22Rv1 (cell line): ENCODE results near the gene U2AF2.

Experiments used
- H3K27ac ChIP-seq: fragments of 450-650 bp; 2 replicates; pipeline ENCODE4 v1.5.1; 2017
- CTCF ChIP-seq: fragments of 450-650 bp; IDR thresholded peaks from 2 replicates; pipeline ENCODE4 v1.5.1; 2017; ENCODE audit warnings: mild to moderate bottlenecking
- ZFX ChIP-seq: fragments of 450-650 bp; IDR thresholded peaks from 2 replicates; pipeline ENCODE4 v1.6.1; 2017; ENCODE audit warnings: antibody characterized with exemption, borderline replicate concordance

U2AF2 gene

GRCh38 chr19:55670280-55671053 is 15.6 kb downstream of the U2AF2 start:
- H3K27ac ChIP-seq = no peak overlapping the region
- TF ChIP-seq CTCF = no peak
- TF ChIP-seq ZFX = no peak

- no peak for TF ChIP-seq CTCF
- no peak for TF ChIP-seq ZFX
- H3K27ac ChIP-seq = no peak overlapping the region
These were observed 16.2 kb downstream of the U2AF2 start for GRCh38 chr19:55671054-55671378.

GRCh38 chr19:55672418-55672817 is 17.6 kb downstream of the U2AF2 start:
- TF ChIP-seq CTCF = no peak
- no peak overlapping the region for H3K27ac ChIP-seq

GRCh38 chr19:55673465-55673864 is 18.6 kb downstream of the U2AF2 start:
- H3K27ac ChIP-seq = peak overlapping the region; percentile 78
- TF ChIP-seq CTCF = no peak
- no peak for TF ChIP-seq ZFX

GRCh38 chr19:55673889-55674288 is 19.1 kb downstream of the U2AF2 start:
- peak overlapping the region; percentile 78 for H3K27ac ChIP-seq
- TF ChIP-seq ZFX (no peak), CTCF (no peak)

GRCh38 chr19:55674459-55674840 is 19.6 kb downstream of the U2AF2 start:
- no peak for TF ChIP-seq CTCF
- no peak for TF ChIP-seq ZFX
- peak overlapping the region; percentile 78 for H3K27ac ChIP-seq

- peak within 1 kb of the TSS; percentile 78 for H3K27ac ChIP-seq
- no peak for TF ChIP-seq ZFX
- TF ChIP-seq CTCF = no peak
These were observed 20.2 kb downstream of the U2AF2 start, which contains the start of gene EPN1 for GRCh38 chr19:55674841-55675660. EPN1 (plus strand) TSS chr19:55675226; CDS start chr19:55678628, 3,402 bp downstream.
